GM18505 (cell line): Measurements from ENCODE around the gene GFER.
"Not testable (repeated sequence)": the region's sequence is repeated elsewhere in the genome, so short reads cannot be mapped to it uniquely, and the experiment has no call there.

Experiments
- ATAC-seq: cut with Tn5 transposase; IDR thresholded peaks from one replicate; pipeline ENCODE4 v1.9.1; 2021; ENCODE audit not compliant: unreplicated experiment
- POLR2A ChIP-seq: IDR thresholded peaks from 4 replicates; pipeline ENCODE4 v1.6.1; 2011; ENCODE audit warnings: borderline replicate concordance; ENCODE audit not compliant: insufficient read depth, insufficient read length; ENCODE audit errors: extremely low read depth

Gene GFER

GRCh38 chr16:1960665-1961630 lies 23.0 kb upstream of the GFER start:
- TF ChIP-seq POLR2A: peak; percentile 85
- ATAC-seq: no peak

GRCh38 chr16:1961651-1962067 lies 22.3 kb upstream of the GFER start:
- no peak for TF ChIP-seq POLR2A
- no peak for ATAC-seq

GRCh38 chr16:1962161-1963153 lies 21.5 kb upstream of the GFER start:
- TF ChIP-seq POLR2A: peak; percentile 2
- ATAC-seq: not testable (repeated sequence)

- ATAC-seq: no peak
Observed at GRCh38 chr16:1963806-1964505, 20.0 kb upstream of the GFER start.

GRCh38 chr16:1964506-1965395 lies 19.2 kb upstream of the GFER start, which contains the start of gene RPS2:
Gene RPS2, minus strand, starts transcription at chr16:1964826. Its CDS starts 201 bp downstream, at chr16:1964625.
- TF ChIP-seq POLR2A: peak; percentile 100
- peak; percentile 71 for ATAC-seq

More at GRCh38 chr16:1963806-1964505, 20.0 kb upstream of the GFER start:
- no peak for TF ChIP-seq POLR2A

- no peak for ATAC-seq
- no peak for TF ChIP-seq POLR2A
Observed at GRCh38 chr16:1965396-1966001, 18.5 kb upstream of the GFER start.

- TF ChIP-seq POLR2A: no peak
- ATAC-seq: no peak
Observed at GRCh38 chr16:1966460-1966859, 17.5 kb upstream of the GFER start, which contains the start of gene RNF151. Gene RNF151, plus strand, starts transcription at chr16:1966856. Its CDS starts 26 bp downstream, at chr16:1966882.

- no peak for TF ChIP-seq POLR2A
- no peak for ATAC-seq
Observed at GRCh38 chr16:1968146-1968953, 15.6 kb upstream of the GFER start.

GRCh38 chr16:1971796-1972489 lies 12.1 kb upstream of the GFER start, which contains the start of gene TBL3:
Gene TBL3, plus strand, starts transcription at chr16:1972053. Its CDS starts 112 bp downstream, at chr16:1972165.
- peak; percentile 96 for TF ChIP-seq POLR2A
- peak; percentile 80 for ATAC-seq

- TF ChIP-seq POLR2A: no peak
- ATAC-seq: no peak
Observed at GRCh38 chr16:1972490-1972877, 11.5 kb upstream of the GFER start.
